C4-2B (cell line): ENCODE results near the gene UGT2A3.

Experiments
- CTCF ChIP-seq: fragments of 450-650 bp; conservative IDR thresholded peaks from 2 replicates; pipeline ENCODE4 v1.5.1; 2017; ENCODE audit warnings: mild to moderate bottlenecking
- ZFX ChIP-seq: fragments of 450-650 bp; IDR thresholded peaks from 2 replicates; pipeline ENCODE4 v1.6.1; 2017

GRCh38 chr4:68997040-68997439, 45.4 kb upstream of the UGT2A3 start:
- TF ChIP-seq CTCF, result no peak
- no peak for TF ChIP-seq ZFX
